GM18858 (cell line): ENCODE measurements around the gene CBL.
"Not testable (repeated sequence)": the region's sequence is repeated elsewhere in the genome, so short reads cannot be mapped to it uniquely, and the experiment has no call there.

Source experiments
- ATAC-seq: cut with Tn5 transposase; IDR thresholded peaks from one replicate; pipeline ENCODE4 v1.9.1; 2021; ENCODE audit not compliant: unreplicated experiment

CBL gene

DNA sequence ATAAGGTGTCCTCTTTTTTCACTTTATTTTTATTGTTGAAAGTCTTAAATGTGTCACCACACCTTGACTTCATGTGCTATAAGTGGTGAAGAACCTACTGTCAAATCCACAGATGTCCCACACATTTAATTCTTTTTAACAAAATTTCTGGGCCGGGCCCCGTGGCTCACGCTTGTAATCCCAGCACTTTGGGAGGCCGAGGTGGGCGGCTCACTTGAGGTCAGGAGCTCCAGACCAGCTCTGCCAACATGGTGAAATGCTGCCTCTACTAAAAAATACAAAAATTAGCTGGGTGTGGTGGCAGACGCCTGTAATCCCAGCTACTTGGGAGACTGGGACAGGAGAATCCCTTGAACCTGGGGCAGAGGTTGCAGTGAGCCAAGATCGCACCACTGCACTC is 3.0 kb downstream of the CBL start:
- ATAC-seq = no peak

DNA sequence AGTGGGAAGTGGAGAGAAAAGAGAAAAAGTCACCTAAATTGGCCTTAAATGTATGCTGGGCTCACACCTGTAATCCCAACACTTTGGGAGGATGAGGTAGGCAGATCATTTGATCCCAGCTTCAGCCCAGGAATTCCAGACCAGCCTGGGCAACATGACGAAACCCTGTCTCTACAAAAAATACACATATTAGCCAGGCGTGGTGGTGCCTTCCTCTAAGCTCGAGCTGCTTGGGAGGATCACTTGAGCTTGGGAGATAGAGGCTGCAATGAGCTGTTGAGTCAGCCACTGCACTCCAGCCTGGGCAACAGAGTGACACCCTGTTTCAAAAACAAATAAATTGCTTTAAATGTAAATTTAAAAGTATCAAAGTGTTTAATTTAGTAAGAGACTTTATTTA is 3.9 kb downstream of the CBL start:
- no peak for ATAC-seq

DNA sequence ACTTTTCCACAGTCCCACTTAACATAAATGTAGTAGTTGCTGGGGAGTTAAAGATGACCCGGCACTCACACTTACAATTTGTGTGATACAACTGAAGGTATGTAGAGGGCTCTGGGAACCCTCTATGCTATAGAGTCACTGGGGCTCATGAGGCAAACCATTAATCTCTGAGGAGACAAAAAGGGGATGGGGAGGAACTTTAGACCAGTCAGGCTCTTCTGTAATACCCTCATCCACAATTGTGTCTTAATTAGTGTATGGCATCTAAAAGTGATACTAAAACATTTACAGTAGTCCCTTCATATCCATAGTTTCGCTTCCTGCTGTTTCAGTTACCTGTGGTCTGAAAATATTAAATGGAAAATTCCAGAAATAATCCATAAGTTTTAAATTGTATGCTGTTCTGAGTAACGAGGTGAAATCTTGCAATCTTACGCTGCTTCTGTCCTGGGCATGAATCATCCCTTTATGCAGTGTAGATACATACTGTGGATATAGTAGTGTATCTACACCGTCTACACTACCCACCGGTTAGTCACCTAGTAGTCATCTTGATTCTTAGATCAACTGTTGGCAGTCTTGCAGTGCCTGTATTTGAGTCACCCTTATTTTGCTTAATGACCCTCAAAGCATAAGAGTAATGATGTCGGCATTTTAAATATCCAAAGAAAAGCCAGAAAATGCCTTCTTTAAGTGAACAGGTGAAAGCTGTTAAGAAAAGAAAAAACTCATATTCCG is 12.2 kb downstream of the CBL start:
- no peak for ATAC-seq

DNA sequence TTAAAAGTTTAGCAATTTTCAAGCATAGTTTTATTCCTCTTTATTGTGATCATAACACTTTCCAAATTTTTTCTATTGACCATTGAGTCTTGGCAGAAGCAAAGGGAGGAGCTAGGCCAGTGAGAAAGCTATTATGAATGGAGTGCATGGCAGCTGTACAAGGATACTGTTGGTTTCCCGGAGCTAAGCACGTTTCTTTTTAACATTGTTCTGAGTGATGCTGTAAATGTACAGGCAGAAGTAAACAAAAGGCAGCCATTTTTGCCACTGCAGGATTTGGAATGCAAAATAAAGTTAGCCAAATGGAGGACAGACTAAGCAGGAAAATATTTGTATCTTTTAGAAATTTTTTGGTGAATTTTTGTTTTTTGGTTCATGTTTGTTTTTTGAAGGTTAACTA is 16.2 kb downstream of the CBL start:
- ATAC-seq = no peak

DNA sequence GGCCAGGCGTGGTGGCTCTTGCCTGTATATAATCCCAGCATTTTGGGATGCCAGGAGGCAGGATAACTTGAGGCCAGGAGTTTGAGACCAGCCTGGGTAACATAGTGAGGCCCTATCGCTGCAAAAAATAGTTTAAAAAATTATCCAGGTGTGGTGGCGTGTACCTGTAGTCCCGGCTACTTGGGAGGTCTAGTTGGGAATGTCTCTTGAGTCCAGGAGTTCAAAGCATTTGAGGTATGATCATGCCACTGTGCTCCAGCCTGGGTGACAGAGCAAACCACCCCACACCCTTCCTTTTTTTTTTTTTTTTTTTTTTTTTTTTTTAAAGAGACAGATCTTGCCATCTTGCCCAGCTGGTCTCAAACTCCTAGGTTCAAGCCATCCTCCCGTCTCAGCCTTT is 16.8 kb downstream of the CBL start:
- no peak for ATAC-seq

DNA sequence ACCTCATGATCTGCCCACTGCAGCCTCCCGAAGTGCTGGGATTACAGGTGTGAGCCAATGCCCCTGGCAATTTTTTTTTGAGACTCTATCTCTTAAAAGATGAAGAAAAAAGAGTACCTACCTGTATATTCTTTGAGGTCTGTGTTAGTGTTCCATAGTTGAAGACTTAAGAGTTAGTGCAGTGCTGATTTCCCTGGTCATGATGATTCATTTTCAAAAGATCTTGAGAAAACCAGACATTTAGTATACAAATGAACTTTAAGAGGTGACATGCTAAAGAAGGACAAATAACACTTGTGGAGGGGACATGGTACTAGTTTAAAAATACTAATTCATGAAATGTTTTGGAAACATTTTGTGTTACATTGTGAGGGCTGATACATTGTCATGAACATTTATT is 17.7 kb downstream of the CBL start:
- no peak for ATAC-seq

DNA sequence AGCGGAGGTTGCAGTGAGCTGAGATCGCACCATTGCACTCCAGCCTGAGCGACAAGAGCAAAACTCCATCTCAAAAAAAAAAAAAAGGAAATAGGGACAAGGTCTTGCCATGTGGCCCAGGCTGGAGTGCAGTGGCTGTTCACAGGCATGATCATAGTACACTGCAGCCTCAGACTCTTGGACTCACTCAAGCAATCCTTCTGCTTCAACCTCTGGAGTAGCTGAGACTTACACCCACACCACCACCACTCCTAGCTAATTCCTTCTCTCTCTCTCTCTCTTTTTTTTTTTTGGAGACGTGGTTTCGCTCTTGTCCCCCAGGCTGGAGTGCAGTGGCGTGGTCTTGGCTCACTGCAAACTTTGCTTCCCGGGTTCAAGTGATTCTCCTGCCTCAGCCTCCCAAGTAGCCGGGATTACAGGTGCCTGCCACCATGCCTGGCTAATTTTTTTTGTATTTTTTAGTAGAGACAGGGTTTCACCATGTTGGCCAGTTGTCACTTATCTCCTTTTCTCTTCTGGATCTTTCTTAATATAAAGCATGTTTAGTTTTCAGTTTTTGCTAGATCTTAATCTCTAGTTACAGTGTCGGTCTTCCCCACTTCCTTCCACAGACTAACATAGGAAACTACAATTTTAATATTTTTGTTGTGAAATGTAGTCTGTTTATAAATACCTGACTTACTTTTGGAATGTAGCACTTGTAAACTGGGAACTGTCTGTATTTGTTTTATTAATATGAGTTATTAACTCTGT is 22.6 kb downstream of the CBL start:
- not testable (repeated sequence) for ATAC-seq

DNA sequence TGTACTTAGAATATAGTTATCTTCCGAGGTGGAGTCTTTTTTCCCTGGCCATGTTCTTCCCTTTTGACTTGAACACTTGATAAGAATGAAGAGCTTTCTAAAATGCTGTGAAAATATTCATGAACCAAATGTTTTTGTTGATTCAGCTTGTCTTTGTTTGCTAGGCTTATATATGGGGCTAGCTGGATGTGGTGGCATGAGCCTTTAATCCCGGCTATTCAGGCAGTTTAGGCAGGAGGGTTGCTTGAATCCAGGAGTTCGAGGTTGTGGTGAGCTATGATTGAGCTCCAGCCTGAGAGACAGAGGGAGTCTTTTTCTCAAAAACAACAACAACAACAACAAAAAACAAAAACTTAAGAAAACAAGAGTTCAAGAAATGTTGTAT is 23.1 kb downstream of the CBL start:
- no peak for ATAC-seq

DNA sequence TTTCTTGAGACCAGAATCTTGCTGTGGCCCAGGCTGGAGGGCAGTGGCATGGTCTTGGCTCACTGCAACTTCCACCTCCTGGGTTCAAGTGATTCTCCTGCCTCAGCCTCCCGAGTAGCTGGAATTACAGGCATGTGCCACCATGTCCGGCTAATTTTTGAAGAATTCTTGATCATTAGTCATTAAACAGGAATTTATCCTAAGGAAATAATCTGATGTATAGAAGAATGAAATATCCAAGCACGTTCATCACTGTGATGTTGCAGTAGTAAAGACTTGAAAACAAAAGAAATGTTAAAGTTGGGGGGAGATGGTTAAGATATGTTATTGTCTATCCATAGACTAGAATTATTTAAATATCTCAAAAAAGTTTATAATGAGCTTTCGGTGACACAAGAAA is 23.6 kb downstream of the CBL start:
- no peak for ATAC-seq

DNA sequence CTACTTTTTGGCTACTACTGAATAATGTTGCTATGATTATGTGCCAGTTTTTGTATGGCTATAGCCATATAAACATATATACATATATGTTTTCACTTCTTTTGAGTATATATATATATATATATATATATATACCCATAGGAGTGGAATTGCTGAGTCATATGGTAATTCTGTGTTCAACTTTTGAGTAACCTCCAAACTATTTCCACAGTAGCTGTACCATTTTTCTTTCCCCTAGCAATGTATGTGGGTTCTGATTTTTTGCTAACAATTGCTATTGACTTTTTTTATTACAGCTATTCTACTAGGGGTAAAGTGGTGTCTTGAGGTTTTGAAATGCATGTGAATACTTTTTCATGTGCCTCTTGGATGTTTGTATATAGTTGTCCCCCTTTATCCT is 30.4 kb downstream of the CBL start:
- ATAC-seq = no peak

DNA sequence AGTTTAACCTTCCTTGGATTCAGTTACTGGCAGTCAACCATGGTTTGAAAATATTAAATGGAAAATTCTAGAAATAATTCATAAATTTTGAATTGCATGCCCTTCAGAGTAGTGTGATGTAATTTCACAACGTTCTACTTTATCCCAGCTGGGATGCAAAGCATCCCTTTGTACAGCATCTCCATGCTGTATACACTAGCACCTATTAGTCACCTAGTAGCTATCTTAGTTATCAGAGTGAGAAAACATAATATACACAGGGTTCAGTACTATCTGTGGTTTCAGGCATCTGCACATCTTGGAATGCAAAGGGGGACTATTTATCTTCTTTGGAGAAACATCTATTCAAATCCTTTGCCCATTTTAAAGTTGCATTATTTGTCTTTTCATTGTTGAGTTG is 30.8 kb downstream of the CBL start:
- no peak for ATAC-seq

DNA sequence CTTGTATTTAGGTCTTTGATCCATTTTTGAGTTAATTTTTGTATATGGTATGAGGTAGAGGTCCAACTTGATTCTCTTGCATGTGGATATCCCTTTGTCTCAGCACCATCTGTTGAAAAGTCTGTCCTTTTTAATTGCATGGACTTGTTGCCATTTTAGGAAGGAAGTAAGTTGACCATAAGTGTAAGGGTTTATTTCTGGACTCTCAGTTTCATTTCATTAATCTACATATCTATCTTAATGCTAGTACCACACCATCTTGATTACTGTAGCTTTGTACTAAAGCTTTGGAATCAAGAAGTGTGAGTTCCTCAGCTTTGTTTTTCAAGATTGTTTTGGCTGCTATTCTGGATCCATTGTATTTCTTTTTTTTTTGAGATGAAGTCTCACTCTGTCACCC is 31.4 kb downstream of the CBL start:
- no peak for ATAC-seq

DNA sequence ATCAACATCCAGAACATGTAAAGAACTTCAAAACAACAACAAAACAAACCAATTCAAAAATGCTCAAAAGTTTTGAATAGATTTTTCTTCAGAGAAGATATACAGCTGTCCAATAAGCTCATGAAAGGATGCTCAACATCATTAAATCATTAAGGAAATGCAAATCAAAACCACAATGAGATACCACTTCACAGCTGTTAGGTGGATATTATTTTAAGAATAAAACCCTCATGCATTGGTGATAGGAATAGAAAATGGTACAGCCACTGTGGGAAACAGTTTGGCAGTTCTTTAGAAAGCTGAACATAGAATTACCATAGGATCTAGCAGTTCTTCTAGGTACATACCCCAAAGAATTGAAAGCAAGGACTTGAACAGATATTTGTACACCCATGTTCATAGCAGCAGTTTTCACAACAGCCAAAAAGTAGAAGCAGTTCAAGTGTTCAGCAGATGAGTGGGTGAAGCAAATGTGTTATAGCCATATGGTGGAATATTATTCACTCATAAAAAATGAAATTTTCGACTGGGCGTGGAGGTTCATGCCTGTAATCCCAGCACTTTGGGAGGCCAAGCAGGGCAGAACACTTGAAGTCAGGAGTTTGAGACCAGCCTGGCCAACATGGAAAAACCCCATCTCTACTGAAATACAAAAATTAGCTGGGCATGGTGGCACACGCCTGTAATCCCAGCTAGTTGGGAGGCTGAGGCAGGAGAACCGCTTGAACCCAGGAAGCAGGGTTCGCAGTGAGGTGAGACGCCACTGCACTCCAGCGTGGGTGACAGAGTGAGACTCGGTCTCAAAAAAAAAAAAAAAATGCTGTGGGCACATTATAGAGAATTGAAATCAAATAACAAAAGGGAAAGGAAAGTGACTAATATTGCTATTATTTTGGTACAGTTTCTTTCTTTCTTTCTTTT is 42.9 kb downstream of the CBL start:
- no peak for ATAC-seq

DNA sequence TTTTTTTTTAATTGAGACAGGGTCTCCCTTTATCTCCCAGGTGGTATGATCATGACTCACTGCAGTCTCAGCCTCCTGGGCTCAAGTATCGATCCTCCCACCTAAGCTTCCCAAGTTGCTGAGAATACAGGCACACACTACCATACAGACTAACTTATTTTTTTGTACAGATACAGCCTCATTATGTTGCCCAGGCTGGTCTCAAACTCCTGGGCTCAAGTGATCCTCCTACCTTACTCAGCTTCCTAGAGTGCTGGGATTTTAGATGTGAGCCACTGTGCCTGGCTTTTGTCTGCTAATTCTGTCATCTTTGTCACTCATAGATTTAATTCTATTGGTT is 43.5 kb downstream of the CBL start:
- ATAC-seq = no peak

DNA sequence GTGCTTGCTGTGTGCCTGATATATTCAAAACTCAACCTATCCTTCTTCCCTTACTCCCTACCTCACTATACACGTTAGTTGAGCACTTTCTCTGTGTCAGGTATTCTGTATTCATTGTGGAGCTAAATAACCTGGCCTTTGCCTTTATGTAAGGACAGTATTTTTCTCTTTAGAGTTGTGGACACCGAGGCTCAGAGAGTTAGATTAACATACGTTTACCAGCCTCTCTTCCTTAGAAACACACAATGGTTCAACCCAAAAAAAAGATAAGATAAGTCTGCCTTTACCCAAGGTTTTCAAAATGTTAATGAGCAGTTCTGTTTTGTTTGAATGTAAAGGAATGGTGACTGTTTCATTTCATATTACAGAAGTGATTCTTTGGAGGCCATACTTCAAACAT is 45.0 kb downstream of the CBL start:
- no peak for ATAC-seq

DNA sequence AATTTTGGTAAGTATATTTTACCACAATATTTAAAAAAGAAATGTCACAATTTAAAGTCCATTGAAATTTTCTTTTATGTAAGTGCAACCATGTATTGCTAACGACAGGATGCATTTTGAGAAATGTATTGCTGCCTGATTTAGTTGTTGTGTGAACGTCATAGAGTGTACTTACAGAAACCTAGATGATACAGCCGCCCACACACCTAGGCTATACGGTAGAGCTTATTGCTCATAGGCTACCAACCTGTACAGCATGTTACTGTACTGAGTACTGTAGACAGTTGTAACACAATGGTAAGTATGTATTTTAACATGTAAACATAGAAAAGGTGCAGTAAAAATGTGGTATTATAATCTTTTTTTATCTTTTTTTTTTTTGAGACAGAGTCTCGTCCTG is 48.1 kb downstream of the CBL start:
- no peak for ATAC-seq

DNA sequence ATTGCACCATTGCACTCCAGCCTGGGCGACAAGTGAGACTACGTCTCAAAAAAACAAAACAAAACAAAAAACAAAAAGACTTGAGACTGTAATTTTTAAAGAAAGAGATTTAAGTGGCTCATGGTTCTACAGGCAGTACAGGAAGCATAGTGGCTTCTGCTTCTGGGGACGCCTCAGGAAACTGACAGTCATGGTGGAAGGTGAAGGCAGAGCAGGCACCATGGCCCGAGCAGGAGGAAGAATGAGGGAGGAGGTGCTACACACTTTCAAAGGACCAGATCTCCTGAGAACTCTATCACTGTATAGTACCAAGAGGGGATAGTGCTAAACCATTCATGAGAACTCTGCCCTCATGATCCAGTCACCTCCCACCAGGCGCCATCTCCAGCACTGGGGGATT is 52.0 kb downstream of the CBL start:
- no peak for ATAC-seq

DNA sequence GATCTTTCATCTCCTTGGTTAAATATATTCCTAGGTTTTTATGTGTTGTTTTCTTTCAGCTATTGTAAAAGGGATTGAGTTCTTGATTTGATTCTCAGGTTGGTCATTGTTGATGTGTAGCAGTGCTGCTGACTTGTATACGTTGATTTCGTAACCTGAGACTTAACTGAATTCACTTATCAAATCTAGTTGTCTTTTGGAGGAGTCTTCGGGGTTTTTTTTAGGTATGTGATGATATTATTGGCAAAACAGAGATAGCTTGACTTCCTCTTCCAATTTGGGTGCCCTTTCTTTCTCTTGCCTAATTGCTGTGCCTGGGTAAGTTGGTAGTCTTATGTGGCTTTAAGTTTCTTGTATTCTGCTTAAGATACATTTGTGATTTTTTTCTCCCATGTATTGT is 52.8 kb downstream of the CBL start:
- no peak for ATAC-seq

DNA sequence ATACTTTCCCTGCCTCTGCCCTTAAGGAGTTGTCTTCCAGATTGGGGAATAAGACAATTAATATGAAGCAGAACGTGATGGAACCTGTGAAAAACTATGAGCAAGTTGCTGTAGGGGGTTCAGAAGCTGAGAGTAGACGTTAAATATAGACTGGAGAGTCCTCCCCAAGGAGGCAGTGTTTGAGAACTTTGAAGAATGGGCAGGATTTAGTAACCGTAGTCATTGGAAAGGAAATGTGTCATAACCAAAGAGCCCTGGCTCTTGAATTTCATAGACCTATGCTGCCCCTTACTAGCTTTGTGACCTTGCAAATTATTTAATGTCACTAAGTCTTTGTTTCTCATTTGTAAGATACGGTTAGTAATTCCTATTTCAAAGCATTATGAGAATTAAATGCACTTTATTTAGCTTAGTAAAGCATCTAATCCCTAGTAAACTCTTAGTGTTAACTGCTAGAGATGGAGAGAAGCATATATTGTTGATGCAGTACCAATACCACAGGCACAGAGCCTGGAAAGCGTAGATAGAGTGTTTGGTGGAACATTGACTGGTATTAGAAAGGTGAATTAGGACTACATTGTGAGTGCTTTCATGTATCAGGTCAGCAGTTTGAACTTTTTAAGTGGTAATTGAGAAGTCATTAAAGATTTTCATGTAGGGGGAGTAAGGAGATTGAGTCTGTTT is 56.7 kb downstream of the CBL start:
- no peak for ATAC-seq

DNA sequence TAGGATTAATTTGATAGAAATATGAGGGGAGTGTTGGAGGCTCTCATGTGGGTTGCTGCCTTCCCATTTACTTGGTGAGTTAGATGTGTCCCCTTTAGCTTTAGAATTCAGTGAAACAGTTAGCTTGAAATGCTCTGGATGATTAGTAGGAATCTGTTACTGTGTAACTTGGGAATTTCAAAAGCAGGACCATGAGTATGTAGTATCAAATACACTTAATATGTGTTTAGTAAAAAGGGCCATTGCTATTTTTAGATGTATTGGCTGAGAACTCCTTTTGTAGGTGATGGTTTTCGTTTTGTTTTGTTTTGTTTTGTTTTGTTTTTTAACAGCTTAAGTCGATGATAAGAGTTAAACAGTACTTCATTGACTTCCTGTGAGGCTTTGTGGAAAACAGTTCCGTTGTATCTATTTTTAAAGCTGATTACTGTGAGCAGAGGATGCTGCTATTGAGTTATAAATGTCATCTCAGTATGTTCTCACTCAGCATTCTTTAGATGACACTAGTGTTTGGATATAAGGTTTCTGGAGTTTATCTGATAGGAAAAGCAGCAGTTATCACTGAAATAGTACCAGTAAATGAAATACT is 57.3 kb downstream of the CBL start:
- ATAC-seq = no peak

DNA sequence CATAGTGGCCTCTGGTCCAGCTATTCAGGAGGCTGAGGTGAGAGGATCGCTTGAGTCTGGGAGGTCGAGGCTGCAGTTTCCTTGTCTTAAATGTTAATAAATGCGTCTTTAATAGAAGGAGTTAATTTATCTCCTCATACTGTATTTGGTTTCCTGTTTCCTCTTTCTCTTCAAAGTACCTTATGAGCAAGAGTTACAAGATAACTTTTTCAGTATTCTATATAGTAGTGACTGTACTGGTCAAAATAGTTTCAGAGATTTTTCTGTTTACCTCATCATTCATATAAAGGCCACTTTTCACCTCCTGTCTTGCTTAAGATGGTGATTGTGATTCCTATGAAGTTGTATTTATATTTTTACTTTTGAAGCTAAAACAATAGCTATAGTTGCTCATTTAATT is 59.9 kb downstream of the CBL start:
- no peak for ATAC-seq
